HG02623 (cell line): Measurements from ENCODE around the gene ADIG.

Experiments used
- ATAC-seq: cut with Tn5 transposase; IDR thresholded peaks from one replicate; pipeline ENCODE4 v1.9.1; 2021; ENCODE audit warnings: moderate library complexity; ENCODE audit not compliant: unreplicated experiment

ADIG gene

GRCh38 chr20:38581013-38581412, at the start of gene ADIG:
TSS of gene ADIG (plus strand) at chr20:38581197. CDS start at chr20:38581251, 54 bp downstream.
- ATAC-seq, result no peak

- ATAC-seq, result no peak
Observed at GRCh38 chr20:38534756-38535155, 46.2 kb upstream of the ADIG start.

GRCh38 chr20:38536310-38536709, 44.7 kb upstream of the ADIG start:
- no peak for ATAC-seq

- no peak for ATAC-seq
Observed at GRCh38 chr20:38537176-38537575, 43.8 kb upstream of the ADIG start.

GRCh38 chr20:38538789-38539188, 42.2 kb upstream of the ADIG start:
- ATAC-seq, result no peak

GRCh38 chr20:38543014-38543906, 37.7 kb upstream of the ADIG start:
- ATAC-seq, result no peak

GRCh38 chr20:38545771-38546170, 35.2 kb upstream of the ADIG start:
- ATAC-seq, result no peak

- no peak for ATAC-seq
Observed at GRCh38 chr20:38547288-38548085, 33.5 kb upstream of the ADIG start.

GRCh38 chr20:38548356-38549083, 32.5 kb upstream of the ADIG start:
- no peak for ATAC-seq

GRCh38 chr20:38550274-38550673, 30.7 kb upstream of the ADIG start:
- ATAC-seq, result no peak

- ATAC-seq, result no peak
Observed at GRCh38 chr20:38551056-38551626, 29.9 kb upstream of the ADIG start.

- no peak for ATAC-seq
Observed at GRCh38 chr20:38554986-38555385, 26.0 kb upstream of the ADIG start.

GRCh38 chr20:38555395-38555794, 25.6 kb upstream of the ADIG start:
- no peak for ATAC-seq

GRCh38 chr20:38557174-38557573, 23.8 kb upstream of the ADIG start:
- no peak for ATAC-seq

GRCh38 chr20:38558596-38559360, 22.2 kb upstream of the ADIG start:
- ATAC-seq, result no peak

GRCh38 chr20:38559764-38560163, 21.2 kb upstream of the ADIG start:
- ATAC-seq, result no peak

GRCh38 chr20:38563802-38564431, 17.1 kb upstream of the ADIG start:
- ATAC-seq, result no peak

- no peak for ATAC-seq
Observed at GRCh38 chr20:38564680-38565079, 16.3 kb upstream of the ADIG start.

GRCh38 chr20:38566036-38566598, 14.9 kb upstream of the ADIG start:
- no peak for ATAC-seq
